ENCODE results near the gene LPCAT1.

GRCh38 chr5:1502046-1502736 lies 21.6 kb downstream of the LPCAT1 start:
- TF ChIP-seq EZH2 (IDR thresholded peaks at IDR 0.05; ENCODE audit: insufficient read depth, poor library complexity, severe bottlenecking), result no peak
- TF ChIP-seq EZH2phosphoT487 (IDR thresholded peaks at IDR 0.05; ENCODE audit: insufficient read depth, low read depth), result no peak
